Measurements from ENCODE around the gene DUSP7.

Gene DUSP7

GRCh38 chr3:52064561-52064960 lies 8.2 kb upstream of the DUSP7 start:
- H3K27ac ChIP-seq (ENCODE audit: low read length) = no peak overlapping the region
- no peak overlapping the region for H3K4me3 ChIP-seq (ENCODE audit: low read length in 2 of 2)
- H3K36me3 ChIP-seq (ENCODE audit: control insufficient read depth in 2 of 2, insufficient read depth in 2 of 2, low read length in 2 of 2) = no peaks in the 10 kb centered on the region
- H3K4me1 ChIP-seq (ENCODE audit: control insufficient read depth, insufficient read depth, low read length) = no peaks in the 10 kb centered on the region
- H3K27me3 ChIP-seq (ENCODE audit: control insufficient read depth in 1 of 2, insufficient read depth in 2 of 2, low read length in 2 of 2) = no peaks in the 10 kb centered on the region
- H3K9me3 ChIP-seq (ENCODE audit: control insufficient read depth in 2 of 2, low read length in 2 of 2) = no peaks in the 10 kb centered on the region
- H3K9ac ChIP-seq (ENCODE audit: low read length in 2 of 2) = no peak overlapping the region

DNA sequence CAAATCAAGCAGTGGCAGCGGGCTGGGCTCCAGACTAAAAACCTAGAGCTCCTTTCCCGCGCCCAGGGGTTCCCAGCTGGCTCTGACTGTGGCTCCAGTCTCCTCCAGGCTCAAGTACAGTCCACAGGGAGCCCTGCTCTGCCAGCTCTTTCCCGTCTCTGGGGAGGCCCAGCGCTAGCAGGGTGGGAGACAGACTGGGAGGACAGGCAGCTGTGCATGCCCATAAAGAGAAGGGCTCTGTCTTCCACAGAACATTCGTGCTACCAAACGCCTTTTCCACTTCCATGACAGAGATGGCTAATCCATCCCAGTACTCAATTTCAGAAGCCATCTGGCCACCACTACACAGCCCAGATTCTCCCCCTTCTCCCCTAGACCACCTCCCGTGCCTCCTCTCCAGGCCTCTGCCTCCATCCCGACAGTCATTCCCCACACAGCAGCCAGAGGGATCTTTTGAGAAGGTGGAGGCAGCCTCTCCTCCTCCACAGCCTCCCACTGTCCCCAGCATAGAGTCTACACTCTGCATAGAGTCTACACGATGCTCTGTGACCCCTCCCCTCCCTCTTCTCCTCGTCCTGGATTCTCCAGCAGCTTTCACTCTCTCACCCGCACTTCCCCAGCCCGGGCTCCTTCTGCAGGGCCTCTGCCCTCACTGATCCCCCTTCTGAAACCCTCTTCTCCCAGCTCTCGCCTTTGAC lies 6.8 kb upstream of the DUSP7 start:
- no peak overlapping the region for H3K27ac ChIP-seq (ENCODE audit: low read length)
- H3K4me1 ChIP-seq (ENCODE audit: control insufficient read depth, insufficient read depth, low read length) = peaks cover under 1% of the 10 kb centered on the region
- no peaks in the 10 kb centered on the region for H3K9me3 ChIP-seq (ENCODE audit: control insufficient read depth in 2 of 2, low read length in 2 of 2)
- H3K27me3 ChIP-seq (ENCODE audit: control insufficient read depth in 1 of 2, insufficient read depth in 2 of 2, low read length in 2 of 2) = no peaks in the 10 kb centered on the region
- H3K4me3 ChIP-seq (ENCODE audit: low read length in 2 of 2) = no peak overlapping the region
- H3K9ac ChIP-seq (ENCODE audit: low read length in 2 of 2) = no peak overlapping the region
- no peaks in the 10 kb centered on the region for H3K36me3 ChIP-seq (ENCODE audit: control insufficient read depth in 2 of 2, insufficient read depth in 2 of 2, low read length in 2 of 2)

- Histone ChIP-seq H3K4me1 (ENCODE audit: control insufficient read depth, insufficient read depth, low read length) (peaks cover 7% of the 10 kb centered on the region), H3K9ac (ENCODE audit: low read length in 2 of 2) (no peak overlapping the region), H3K27ac (ENCODE audit: low read length) (no peak overlapping the region), H3K9me3 (ENCODE audit: control insufficient read depth in 2 of 2, low read length in 2 of 2) (no peaks in the 10 kb centered on the region), H3K36me3 (ENCODE audit: control insufficient read depth in 2 of 2, insufficient read depth in 2 of 2, low read length in 2 of 2) (no peaks in the 10 kb centered on the region), H3K4me3 (ENCODE audit: low read length in 2 of 2) (no peak overlapping the region), H3K27me3 (ENCODE audit: control insufficient read depth in 1 of 2, insufficient read depth in 2 of 2, low read length in 2 of 2) (no peaks in the 10 kb centered on the region)
Measured at GRCh38 chr3:52062505-52062904, 6.1 kb upstream of the DUSP7 start.

GRCh38 chr3:52061121-52061910 lies 4.9 kb upstream of the DUSP7 start:
- Histone ChIP-seq H3K4me1 (ENCODE audit: control insufficient read depth, insufficient read depth, low read length) (peaks cover 15% of the 10 kb centered on the region), H3K9ac (ENCODE audit: low read length in 2 of 2) (no peak overlapping the region), H3K27ac (ENCODE audit: low read length) (no peak overlapping the region), H3K4me3 (ENCODE audit: low read length in 2 of 2) (no peak overlapping the region), H3K36me3 (ENCODE audit: control insufficient read depth in 2 of 2, insufficient read depth in 2 of 2, low read length in 2 of 2) (no peaks in the 10 kb centered on the region), H3K27me3 (ENCODE audit: control insufficient read depth in 1 of 2, insufficient read depth in 2 of 2, low read length in 2 of 2) (no peaks in the 10 kb centered on the region), H3K9me3 (ENCODE audit: control insufficient read depth in 2 of 2, low read length in 2 of 2) (no peaks in the 10 kb centered on the region)

DNA sequence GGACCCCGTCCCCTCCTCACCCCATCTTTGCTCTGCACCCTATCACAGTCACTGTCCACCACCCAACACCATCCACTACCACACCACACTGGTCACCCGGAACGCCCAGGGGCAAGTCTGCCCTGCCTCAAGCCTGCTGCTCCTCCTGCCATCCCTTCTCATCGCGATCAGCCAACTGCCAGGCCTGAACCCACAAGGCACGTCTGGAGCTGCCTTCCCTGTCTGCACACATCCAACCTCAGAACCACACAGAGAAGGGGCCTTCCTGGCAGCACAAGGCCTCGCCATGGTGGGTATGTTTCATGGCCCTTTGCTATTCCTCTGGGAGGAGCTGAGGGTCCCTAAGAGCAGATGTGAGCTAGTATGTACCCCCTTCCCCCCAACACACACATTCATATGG lies 3.4 kb upstream of the DUSP7 start:
- H3K9ac ChIP-seq (ENCODE audit: low read length in 2 of 2) = no peak overlapping the region
- H3K9me3 ChIP-seq (ENCODE audit: control insufficient read depth in 2 of 2, low read length in 2 of 2) = no peaks in the 10 kb centered on the region
- H3K27ac ChIP-seq (ENCODE audit: low read length) = no peak overlapping the region
- H3K4me1 ChIP-seq (ENCODE audit: control insufficient read depth, insufficient read depth, low read length) = peaks cover 24% of the 10 kb centered on the region
- no peaks in the 10 kb centered on the region for H3K36me3 ChIP-seq (ENCODE audit: control insufficient read depth in 2 of 2, insufficient read depth in 2 of 2, low read length in 2 of 2)
- H3K27me3 ChIP-seq (ENCODE audit: control insufficient read depth in 1 of 2, insufficient read depth in 2 of 2, low read length in 2 of 2) = no peaks in the 10 kb centered on the region
- no peak overlapping the region for H3K4me3 ChIP-seq (ENCODE audit: low read length in 2 of 2)

DNA sequence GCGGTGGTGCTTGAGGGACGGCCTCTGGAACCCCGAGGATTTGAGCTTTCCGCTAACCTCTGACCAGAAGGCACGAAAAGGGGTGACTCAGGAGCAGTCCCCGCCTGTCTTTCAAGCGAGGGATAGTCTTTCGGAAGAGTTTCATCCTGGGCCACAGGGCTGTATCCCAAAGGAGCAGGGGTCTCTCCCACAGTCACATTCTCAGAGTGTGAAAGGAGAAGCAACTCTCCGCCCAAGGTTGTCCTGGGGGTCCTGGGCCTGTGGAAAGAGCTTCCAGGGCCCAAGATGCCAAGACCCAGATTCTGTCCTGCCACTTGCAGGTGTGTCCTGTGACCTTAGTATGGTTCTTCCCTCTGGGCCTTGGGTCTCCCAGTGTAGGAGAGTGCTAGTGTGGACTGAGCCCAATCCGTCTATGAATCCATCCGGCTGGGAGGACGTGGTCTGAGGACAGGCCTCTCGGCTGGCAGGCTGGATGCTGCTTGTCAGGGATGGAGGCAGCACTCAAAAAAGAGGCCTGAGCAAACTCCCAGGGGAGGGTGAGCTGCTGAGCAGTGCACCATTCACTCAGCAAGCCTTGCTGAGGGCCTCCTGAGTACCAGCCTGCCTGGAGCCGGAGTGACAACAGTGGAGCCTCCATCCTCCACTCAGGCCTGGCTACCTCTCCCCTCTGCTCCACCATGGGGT lies 1.6 kb upstream of the DUSP7 start:
- Histone ChIP-seq H3K36me3 (ENCODE audit: control insufficient read depth in 2 of 2, insufficient read depth in 2 of 2, low read length in 2 of 2) (peaks cover 5 to 6% of the 10 kb centered on the region in 2 donors), H3K9me3 (ENCODE audit: control insufficient read depth in 2 of 2, low read length in 2 of 2) (no peaks in the 10 kb centered on the region), H3K27ac (ENCODE audit: low read length) (no peak overlapping the region), H3K27me3 (ENCODE audit: control insufficient read depth in 1 of 2, insufficient read depth in 2 of 2, low read length in 2 of 2) (no peaks in the 10 kb centered on the region), H3K4me3 (ENCODE audit: low read length in 2 of 2) (peak overlapping the region; percentile 72 to 90), H3K4me1 (ENCODE audit: control insufficient read depth, insufficient read depth, low read length) (peaks cover 42% of the 10 kb centered on the region), H3K9ac (ENCODE audit: low read length in 2 of 2) (peak overlapping the region; percentile 33 to 51)

GRCh38 chr3:52056968-52057811 lies 819 bp upstream of the DUSP7 start:
- peaks cover 5 to 6% of the 10 kb centered on the region in 2 donors for H3K36me3 ChIP-seq (ENCODE audit: control insufficient read depth in 2 of 2, insufficient read depth in 2 of 2, low read length in 2 of 2)
- H3K27me3 ChIP-seq (ENCODE audit: control insufficient read depth in 1 of 2, insufficient read depth in 2 of 2, low read length in 2 of 2) = no peaks in the 10 kb centered on the region
- peaks cover 49% of the 10 kb centered on the region for H3K4me1 ChIP-seq (ENCODE audit: control insufficient read depth, insufficient read depth, low read length)

GRCh38 chr3:52055537-52056351 lies 627 bp downstream of the DUSP7 start:
- Histone ChIP-seq H3K36me3 (ENCODE audit: control insufficient read depth in 2 of 2, insufficient read depth in 2 of 2, low read length in 2 of 2) (peaks cover 13 to 14% of the 10 kb centered on the region in 2 donors), H3K4me1 (ENCODE audit: control insufficient read depth, insufficient read depth, low read length) (peaks cover 60% of the 10 kb centered on the region), H3K27me3 (ENCODE audit: control insufficient read depth in 1 of 2, insufficient read depth in 2 of 2, low read length in 2 of 2) (no peaks in the 10 kb centered on the region), H3K27ac (ENCODE audit: low read length) (peak overlapping the region; percentile 58), H3K9ac (ENCODE audit: low read length in 2 of 2) (peak overlapping the region; percentile 76 to 80), H3K9me3 (ENCODE audit: control insufficient read depth in 2 of 2, low read length in 2 of 2) (no peaks in the 10 kb centered on the region), H3K4me3 (ENCODE audit: low read length in 2 of 2) (peak overlapping the region; percentile 80 to 82)

More at GRCh38 chr3:52056968-52057811, 819 bp upstream of the DUSP7 start:
- H3K9ac ChIP-seq (ENCODE audit: low read length in 2 of 2) = peak overlapping the region; percentile 83 to 86
- no peaks in the 10 kb centered on the region for H3K9me3 ChIP-seq (ENCODE audit: control insufficient read depth in 2 of 2, low read length in 2 of 2)
- H3K27ac ChIP-seq (ENCODE audit: low read length) = peak overlapping the region; percentile 79
- H3K4me3 ChIP-seq (ENCODE audit: low read length in 2 of 2) = peak overlapping the region; percentile 90 to 97

DNA sequence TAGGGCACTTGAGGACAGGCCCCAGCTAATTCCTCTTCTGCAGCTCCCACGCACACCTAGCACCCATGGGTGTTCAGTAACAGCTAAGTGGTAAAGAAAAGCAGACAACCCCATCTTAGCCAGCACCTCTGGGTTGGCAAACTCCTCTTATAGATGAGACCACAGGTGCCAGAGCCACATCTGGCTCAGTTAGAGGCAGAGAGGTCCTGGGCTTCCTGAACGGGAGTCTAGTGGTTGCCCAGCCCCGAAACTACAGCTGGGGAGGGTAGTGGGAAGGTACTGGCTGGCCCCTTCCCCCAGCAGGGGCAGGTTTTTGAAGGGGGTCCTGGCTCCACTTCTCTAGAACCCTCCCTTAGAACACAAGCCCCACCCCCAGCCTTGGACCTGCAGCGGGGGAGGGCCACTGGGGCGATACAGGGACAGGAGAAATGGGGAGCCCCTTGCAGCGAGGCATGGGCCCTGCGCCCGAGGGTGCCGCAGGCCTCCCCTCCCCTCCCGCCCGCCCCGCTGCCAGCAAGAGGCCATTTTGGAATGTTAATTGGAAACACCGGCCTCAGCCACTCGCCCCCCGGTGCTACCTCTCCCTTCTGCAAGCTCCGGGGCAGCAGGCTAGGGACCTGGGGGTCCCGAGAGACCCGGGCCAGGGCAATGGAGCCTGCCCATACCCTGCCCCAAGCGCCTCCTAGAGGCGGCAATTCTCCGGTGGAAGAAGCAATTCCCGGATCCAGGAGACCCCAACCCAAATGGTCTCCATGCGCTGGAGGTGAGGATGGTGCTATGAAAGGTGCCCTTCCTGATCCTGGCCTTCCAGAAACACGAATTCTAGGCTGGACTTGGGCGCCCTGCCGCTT lies 1.5 kb downstream of the DUSP7 start:
- Histone ChIP-seq H3K36me3 (ENCODE audit: control insufficient read depth in 2 of 2, insufficient read depth in 2 of 2, low read length in 2 of 2) (peaks cover 20 to 22% of the 10 kb centered on the region in 2 donors), H3K4me3 (ENCODE audit: low read length in 2 of 2) (peak overlapping the region; percentile 80 to 82), H3K27me3 (ENCODE audit: control insufficient read depth in 1 of 2, insufficient read depth in 2 of 2, low read length in 2 of 2) (no peaks in the 10 kb centered on the region), H3K27ac (ENCODE audit: low read length) (peak overlapping the region; percentile 71), H3K4me1 (ENCODE audit: control insufficient read depth, insufficient read depth, low read length) (peaks cover 63% of the 10 kb centered on the region), H3K9ac (ENCODE audit: low read length in 2 of 2) (peak overlapping the region; percentile 76 to 80), H3K9me3 (ENCODE audit: control insufficient read depth in 2 of 2, low read length in 2 of 2) (no peaks in the 10 kb centered on the region)
